ENCODE measurements around the gene CCDC120. TPM values are rescaled to one million over a fixed set of nuclear protein-coding genes. Genes with fewer than 3 reads are reported as not detected.

The CCDC120 gene
- total RNA-seq, 1 experiment from 2014 or later, result 15.2 TPM

- no peak for DNase-seq (ENCODE audit: low spot score)
- H3K4me3 Mint-ChIP-seq, result no peak overlapping the region
- H3K9me3 Mint-ChIP-seq, result no peaks in the 10 kb centered on the region
- POLR2A ChIA-PET, result interaction anchor here (1.7 kb wide), 1 partner anchor 9 kb away, joined by 8 read pairs; no protein-coding TSS in a partner anchor
- no peak overlapping the region for H3K27ac Mint-ChIP-seq
- H3K4me1 Mint-ChIP-seq, result peaks cover 12% of the 10 kb centered on the region
- no peak for TF ChIP-seq CTCF (IDR thresholded peaks at IDR 0.05)
- no peak for TF ChIP-seq HMGXB4 (CRISPR knock-in tag; IDR thresholded peaks at IDR 0.05)
- TF ChIP-seq ZNF423 (CRISPR knock-in tag; IDR thresholded peaks at IDR 0.05), result no peak
- no peak for TF ChIP-seq FOXP4 (CRISPR knock-in tag; IDR thresholded peaks at IDR 0.05)
- TF ChIP-seq ZNF317 (CRISPR knock-in tag; IDR thresholded peaks at IDR 0.05; ENCODE audit: borderline replicate concordance, low read depth), result no peak
- ATAC-seq, result no peak; the same call in 1 of the 2 replicates
- H3K27me3 Mint-ChIP-seq (ENCODE audit: low read depth), result no peaks in the 10 kb centered on the region
- H3K36me3 Mint-ChIP-seq, result peaks cover 38% of the 10 kb centered on the region
- CTCF ChIA-PET, result no interaction called here
Observed at GRCh38 chrX:49030283-49030682, 28.5 kb upstream of the CCDC120 start.

- DNase-seq (ENCODE audit: low spot score), result no peak
- Mint-ChIP-seq H3K27me3 (ENCODE audit: low read depth) (no peaks in the 10 kb centered on the region), H3K36me3 (peaks cover 41% of the 10 kb centered on the region), H3K27ac (peak overlapping the region; percentile 87; the same call in 1 of the 2 replicates), H3K4me1 (peaks cover 22% of the 10 kb centered on the region), H3K4me3 (no peak overlapping the region), H3K9me3 (no peaks in the 10 kb centered on the region)
- ATAC-seq, result no peak
- ChIA-PET POLR2A (no interaction called here), CTCF (no interaction called here)
- TF ChIP-seq MLX (CRISPR knock-in tag; IDR thresholded peaks at IDR 0.05) (no peak), FOXP4 (CRISPR knock-in tag; IDR thresholded peaks at IDR 0.05) (no peak), FOXP1 (CRISPR knock-in tag; IDR thresholded peaks at IDR 0.05; ENCODE audit: borderline replicate concordance) (no peak), E2F1 (CRISPR knock-in tag; IDR thresholded peaks at IDR 0.05) (no peak), CDX4 (CRISPR knock-in tag; IDR thresholded peaks at IDR 0.05; ENCODE audit: borderline replicate concordance) (no peak), CREB1 (CRISPR knock-in tag; IDR thresholded peaks at IDR 0.05) (no peak), ZNF219 (CRISPR knock-in tag; IDR thresholded peaks at IDR 0.05; ENCODE audit: borderline replicate concordance) (no peak), E2F5 (CRISPR knock-in tag; IDR thresholded peaks at IDR 0.05) (no peak), AFF4 (CRISPR knock-in tag; IDR thresholded peaks at IDR 0.05; ENCODE audit: borderline replicate concordance) (no peak), AR (CRISPR knock-in tag; IDR thresholded peaks at IDR 0.05) (no peak)
Observed at GRCh38 chrX:49037883-49038475, 20.8 kb upstream of the CCDC120 start.
